ENCODE measurements around the gene CAAP1.

- TF ChIP-seq, protein P1, sequence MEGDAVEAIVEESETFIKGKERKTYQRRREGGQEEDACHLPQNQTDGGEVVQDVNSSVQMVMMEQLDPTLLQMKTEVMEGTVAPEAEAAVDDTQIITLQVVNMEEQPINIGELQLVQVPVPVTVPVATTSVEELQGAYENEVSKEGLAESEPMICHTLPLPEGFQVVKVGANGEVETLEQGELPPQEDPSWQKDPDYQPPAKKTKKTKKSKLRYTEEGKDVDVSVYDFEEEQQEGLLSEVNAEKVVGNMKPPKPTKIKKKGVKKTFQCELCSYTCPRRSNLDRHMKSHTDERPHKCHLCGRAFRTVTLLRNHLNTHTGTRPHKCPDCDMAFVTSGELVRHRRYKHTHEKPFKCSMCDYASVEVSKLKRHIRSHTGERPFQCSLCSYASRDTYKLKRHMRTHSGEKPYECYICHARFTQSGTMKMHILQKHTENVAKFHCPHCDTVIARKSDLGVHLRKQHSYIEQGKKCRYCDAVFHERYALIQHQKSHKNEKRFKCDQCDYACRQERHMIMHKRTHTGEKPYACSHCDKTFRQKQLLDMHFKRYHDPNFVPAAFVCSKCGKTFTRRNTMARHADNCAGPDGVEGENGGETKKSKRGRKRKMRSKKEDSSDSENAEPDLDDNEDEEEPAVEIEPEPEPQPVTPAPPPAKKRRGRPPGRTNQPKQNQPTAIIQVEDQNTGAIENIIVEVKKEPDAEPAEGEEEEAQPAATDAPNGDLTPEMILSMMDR (IDR thresholded peaks at IDR 0.05) = no peak
- TF ChIP-seq EP300 (IDR thresholded peaks at IDR 0.05) = no peak
- no peak for TF ChIP-seq POLR2A (IDR thresholded peaks at IDR 0.05)
- TF ChIP-seq POLR2AphosphoS5 (IDR thresholded peaks at IDR 0.05) = no peak
Measured at GRCh38 chr9:26882154-26882553, 10.4 kb downstream of the CAAP1 start.
